Measurements from ENCODE around the gene TRIM24. TPM values are rescaled to one million over a fixed set of nuclear protein-coding genes. Genes with fewer than 3 reads are reported as not detected.

TRIM24 gene
- total RNA-seq, 1 experiment from 2014 or later: 28.4 TPM

- intact Hi-C loops (cut with micrococcal nuclease; ENCODE audit: unreplicated experiment): no loop called here
- Histone ChIP-seq H3K9me3 (ENCODE audit: control insufficient read depth, insufficient read depth, low read depth, low read length) (peaks cover 20% of the 10 kb centered on the region), H3K4me3 (ENCODE audit: low read depth in 2 of 2, low read length in 2 of 2) (no peak overlapping the region), H3K4me1 (ENCODE audit: control insufficient read depth, insufficient read depth, low read length) (no peaks in the 10 kb centered on the region), H3K27me3 (ENCODE audit: control insufficient read depth, insufficient read depth, low read length) (no peaks in the 10 kb centered on the region), H3K27ac (ENCODE audit: low read length) (no peak overlapping the region), H3K36me3 (ENCODE audit: control insufficient read depth, insufficient read depth, low read length) (no peaks in the 10 kb centered on the region; the same call in 1 of the 2 replicates)
- ChIA-PET POLR2A (no interaction called here), CTCF (no interaction called here)
- BruUV-seq (replicated peaks): no TSS peak
- ATAC-seq: no peak
- in situ Hi-C loops (cut with HindIII; ENCODE audit: low pct_unique_long_range_greater_than_20kb, low sequenced_read_pairs): no loop called here
- TF ChIP-seq SIN3A (IDR thresholded peaks at IDR 0.05; ENCODE audit: borderline replicate concordance, insufficient read depth, low read depth, low read length) (no peak), TCF7L2 (IDR thresholded peaks at IDR 0.05; ENCODE audit: low read depth, low read length) (no peak), POLR2AphosphoS5 (IDR thresholded peaks at IDR 0.05; ENCODE audit: low read depth, low read length) (no peak)
- TF ChIP-seq, protein P1, sequence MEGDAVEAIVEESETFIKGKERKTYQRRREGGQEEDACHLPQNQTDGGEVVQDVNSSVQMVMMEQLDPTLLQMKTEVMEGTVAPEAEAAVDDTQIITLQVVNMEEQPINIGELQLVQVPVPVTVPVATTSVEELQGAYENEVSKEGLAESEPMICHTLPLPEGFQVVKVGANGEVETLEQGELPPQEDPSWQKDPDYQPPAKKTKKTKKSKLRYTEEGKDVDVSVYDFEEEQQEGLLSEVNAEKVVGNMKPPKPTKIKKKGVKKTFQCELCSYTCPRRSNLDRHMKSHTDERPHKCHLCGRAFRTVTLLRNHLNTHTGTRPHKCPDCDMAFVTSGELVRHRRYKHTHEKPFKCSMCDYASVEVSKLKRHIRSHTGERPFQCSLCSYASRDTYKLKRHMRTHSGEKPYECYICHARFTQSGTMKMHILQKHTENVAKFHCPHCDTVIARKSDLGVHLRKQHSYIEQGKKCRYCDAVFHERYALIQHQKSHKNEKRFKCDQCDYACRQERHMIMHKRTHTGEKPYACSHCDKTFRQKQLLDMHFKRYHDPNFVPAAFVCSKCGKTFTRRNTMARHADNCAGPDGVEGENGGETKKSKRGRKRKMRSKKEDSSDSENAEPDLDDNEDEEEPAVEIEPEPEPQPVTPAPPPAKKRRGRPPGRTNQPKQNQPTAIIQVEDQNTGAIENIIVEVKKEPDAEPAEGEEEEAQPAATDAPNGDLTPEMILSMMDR (IDR thresholded peaks at IDR 0.05): no peak
- TF ChIP-seq, protein P2, sequence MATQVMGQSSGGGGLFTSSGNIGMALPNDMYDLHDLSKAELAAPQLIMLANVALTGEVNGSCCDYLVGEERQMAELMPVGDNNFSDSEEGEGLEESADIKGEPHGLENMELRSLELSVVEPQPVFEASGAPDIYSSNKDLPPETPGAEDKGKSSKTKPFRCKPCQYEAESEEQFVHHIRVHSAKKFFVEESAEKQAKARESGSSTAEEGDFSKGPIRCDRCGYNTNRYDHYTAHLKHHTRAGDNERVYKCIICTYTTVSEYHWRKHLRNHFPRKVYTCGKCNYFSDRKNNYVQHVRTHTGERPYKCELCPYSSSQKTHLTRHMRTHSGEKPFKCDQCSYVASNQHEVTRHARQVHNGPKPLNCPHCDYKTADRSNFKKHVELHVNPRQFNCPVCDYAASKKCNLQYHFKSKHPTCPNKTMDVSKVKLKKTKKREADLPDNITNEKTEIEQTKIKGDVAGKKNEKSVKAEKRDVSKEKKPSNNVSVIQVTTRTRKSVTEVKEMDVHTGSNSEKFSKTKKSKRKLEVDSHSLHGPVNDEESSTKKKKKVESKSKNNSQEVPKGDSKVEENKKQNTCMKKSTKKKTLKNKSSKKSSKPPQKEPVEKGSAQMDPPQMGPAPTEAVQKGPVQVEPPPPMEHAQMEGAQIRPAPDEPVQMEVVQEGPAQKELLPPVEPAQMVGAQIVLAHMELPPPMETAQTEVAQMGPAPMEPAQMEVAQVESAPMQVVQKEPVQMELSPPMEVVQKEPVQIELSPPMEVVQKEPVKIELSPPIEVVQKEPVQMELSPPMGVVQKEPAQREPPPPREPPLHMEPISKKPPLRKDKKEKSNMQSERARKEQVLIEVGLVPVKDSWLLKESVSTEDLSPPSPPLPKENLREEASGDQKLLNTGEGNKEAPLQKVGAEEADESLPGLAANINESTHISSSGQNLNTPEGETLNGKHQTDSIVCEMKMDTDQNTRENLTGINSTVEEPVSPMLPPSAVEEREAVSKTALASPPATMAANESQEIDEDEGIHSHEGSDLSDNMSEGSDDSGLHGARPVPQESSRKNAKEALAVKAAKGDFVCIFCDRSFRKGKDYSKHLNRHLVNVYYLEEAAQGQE (IDR thresholded peaks at IDR 0.05; ENCODE audit: insufficient read depth in 1 of 2, low read depth in 2 of 2, low read length in 1 of 2): no peak
- DNase-seq (ENCODE audit: low read depth, low spot score): no peak
These were observed 61.9 kb downstream of the TRIM24 start for GRCh38 chr7:138521837-138522461.

GRCh38 chr7:138524259-138524658 lies 64.2 kb downstream of the TRIM24 start:
- in situ Hi-C loops (cut with HindIII; ENCODE audit: low pct_unique_long_range_greater_than_20kb, low sequenced_read_pairs) (no loop called here), intact Hi-C loops (cut with micrococcal nuclease; ENCODE audit: unreplicated experiment) (no loop called here)
- no peaks in the 10 kb centered on the region for H3K27me3 ChIP-seq (ENCODE audit: control insufficient read depth, insufficient read depth, low read length)
- BruUV-seq (replicated peaks): no TSS peak
- no peak overlapping the region for H3K4me3 ChIP-seq (ENCODE audit: low read depth in 2 of 2, low read length in 2 of 2)
- peaks cover 43% of the 10 kb centered on the region for H3K9me3 ChIP-seq (ENCODE audit: control insufficient read depth, insufficient read depth, low read depth, low read length)
- H3K27ac ChIP-seq (ENCODE audit: low read length): no peak overlapping the region
- ChIA-PET CTCF (no interaction called here), POLR2A (no interaction called here)
- no peak for TF ChIP-seq POLR2AphosphoS5 (IDR thresholded peaks at IDR 0.05; ENCODE audit: low read depth, low read length)
- TF ChIP-seq, protein P1 (IDR thresholded peaks at IDR 0.05): no peak
- TF ChIP-seq, protein P2 (IDR thresholded peaks at IDR 0.05; ENCODE audit: insufficient read depth in 1 of 2, low read depth in 2 of 2, low read length in 1 of 2): no peak
- no peak for TF ChIP-seq TCF7L2 (IDR thresholded peaks at IDR 0.05; ENCODE audit: low read depth, low read length)
- TF ChIP-seq SIN3A (IDR thresholded peaks at IDR 0.05; ENCODE audit: borderline replicate concordance, insufficient read depth, low read depth, low read length): no peak
- no peaks in the 10 kb centered on the region for H3K4me1 ChIP-seq (ENCODE audit: control insufficient read depth, insufficient read depth, low read length)
- DNase-seq (ENCODE audit: low read depth, low spot score) (no peak), ATAC-seq (no peak)
- H3K36me3 ChIP-seq (ENCODE audit: control insufficient read depth, insufficient read depth, low read length): no peaks in the 10 kb centered on the region

Measured in Panc1 (cell line).